Panc1 (cell line): ENCODE measurements around the gene ASCL2. TPM values are rescaled to one million over a fixed set of nuclear protein-coding genes. Genes with fewer than 3 reads are reported as not detected.

ENCODE experiments used
- ATAC-seq: fragments of 200-7000 bp; cut with Tn5 transposase; 2 replicates; pipeline ENCODE4 v1.9.1; 2020; ENCODE audit warnings: mild to moderate bottlenecking, moderate library complexity
- BruUV-seq: library from RNA; stranded (reverse); fragments of 400-500 nt; replicated peaks from 2 replicates; lab custom pipeline; 2021; lab: Mats Ljungman, UMichigan
- CTCF ChIA-PET: fragments of 300-600 bp; sonication (Branson Sonifier 250); formaldehyde crosslinking; loops from one replicate; lab custom pipeline; 2022; ENCODE audit warnings: antibody characterized with exemption; lab: Charles Lee
- POLR2A ChIA-PET: fragments of 300-600 bp; sonication (Branson Sonifier 250); formaldehyde crosslinking; loops from one replicate; lab custom pipeline; 2022; ENCODE audit warnings: antibody characterized with exemption; lab: Charles Lee
- DNase-seq: peaks from one replicate; pipeline ENCODE4 v3.0.0-alpha.2; 2010; ENCODE audit warnings: low read depth, low spot score
- H3K27ac ChIP-seq: 2 replicates; pipeline ENCODE4 v1.5.1; 2011; ENCODE audit warnings: mild to moderate bottlenecking, low read length, inconsistent platforms
- H3K27me3 ChIP-seq: fragments of 200-500 bp; sonication (Bioruptor generic); 2 replicates; pipeline ENCODE4 v1.6.0; 2014; ENCODE audit warnings: low read length, inconsistent platforms; ENCODE audit not compliant: control insufficient read depth, insufficient read depth
- H3K36me3 ChIP-seq: fragments of 200-500 bp; sonication (Bioruptor generic); 2 replicates; pipeline ENCODE4 v1.5.1; 2014; ENCODE audit warnings: inconsistent platforms, mild to moderate bottlenecking, low read length, moderate library complexity; ENCODE audit not compliant: control insufficient read depth, insufficient read depth
- H3K4me1 ChIP-seq: 2 replicates; pipeline ENCODE4 v1.5.1; 2011; ENCODE audit warnings: inconsistent platforms, mild to moderate bottlenecking, low read length, moderate library complexity; ENCODE audit not compliant: control insufficient read depth, insufficient read depth
- H3K4me3 ChIP-seq, 2 experiments: 2 replicates each; pipeline ENCODE4 v1.5.1; 2011 to 2012; ENCODE audit warnings: low read depth in 2 of 2, low read length in 2 of 2, mild to moderate bottlenecking in 2 of 2, inconsistent platforms in 1 of 2, moderate library complexity in 1 of 2
- H3K9me3 ChIP-seq: fragments of 200-500 bp; sonication (Bioruptor generic); 2 replicates; pipeline ENCODE4 v1.5.1; 2014; ENCODE audit warnings: low read depth, mild to moderate bottlenecking, inconsistent platforms, low read length, moderate library complexity; ENCODE audit not compliant: control insufficient read depth, insufficient read depth
- CTCF ChIP-seq: fragments of 450-650 bp; IDR thresholded peaks from 2 replicates; pipeline ENCODE4 v1.5.1; 2017; ENCODE audit warnings: mild to moderate bottlenecking
- POLR2AphosphoS5 ChIP-seq: IDR thresholded peaks from 2 replicates; pipeline ENCODE4 v1.6.1; 2012; ENCODE audit warnings: mild to moderate bottlenecking, low read depth, low read length, moderate library complexity
- SIN3A ChIP-seq: IDR thresholded peaks from 2 replicates; pipeline ENCODE4 v1.6.1; 2012; ENCODE audit warnings: low read depth, mild to moderate bottlenecking, low read length, moderate library complexity, borderline replicate concordance; ENCODE audit not compliant: insufficient read depth
- TCF7L2 ChIP-seq: IDR thresholded peaks from 2 replicates; pipeline ENCODE4 v1.6.1; 2011; ENCODE audit warnings: mild to moderate bottlenecking, low read depth, low read length, inconsistent platforms
- in situ Hi-C: cut with HindIII; loops from 2 replicates; pipeline ENCODE4 v1.10.0; 2016; ENCODE audit warnings: low sequenced_read_pairs, low pct_unique_long_range_greater_than_20kb
- intact Hi-C: fragments of 100-400 bp; cut with micrococcal nuclease; formaldehyde crosslinking; loops from one replicate; pipeline ENCODE4 v1.10.0; 2022; ENCODE audit not compliant: unreplicated experiment
- total RNA-seq: library from RNA; stranded (reverse); gene quantifications from one replicate; pipeline ENCODE4 v1.2.1, GENCODE V29; 2021; ENCODE audit not compliant: unreplicated experiment
- TF ChIP-seq, protein P1 (sequence below), 2 experiments: IDR thresholded peaks; 2 replicates each; pipeline ENCODE4 v1.6.1; 2011 to 2012; ENCODE audit warnings: low read depth in 2 of 2, control low read depth in 1 of 2, low read length in 1 of 2, mild to moderate bottlenecking in 1 of 2, moderate library complexity in 1 of 2; ENCODE audit not compliant: insufficient read depth in 1 of 2

ASCL2 gene
- total RNA-seq, 1 experiment from 2014 or later: not detected

DNA sequence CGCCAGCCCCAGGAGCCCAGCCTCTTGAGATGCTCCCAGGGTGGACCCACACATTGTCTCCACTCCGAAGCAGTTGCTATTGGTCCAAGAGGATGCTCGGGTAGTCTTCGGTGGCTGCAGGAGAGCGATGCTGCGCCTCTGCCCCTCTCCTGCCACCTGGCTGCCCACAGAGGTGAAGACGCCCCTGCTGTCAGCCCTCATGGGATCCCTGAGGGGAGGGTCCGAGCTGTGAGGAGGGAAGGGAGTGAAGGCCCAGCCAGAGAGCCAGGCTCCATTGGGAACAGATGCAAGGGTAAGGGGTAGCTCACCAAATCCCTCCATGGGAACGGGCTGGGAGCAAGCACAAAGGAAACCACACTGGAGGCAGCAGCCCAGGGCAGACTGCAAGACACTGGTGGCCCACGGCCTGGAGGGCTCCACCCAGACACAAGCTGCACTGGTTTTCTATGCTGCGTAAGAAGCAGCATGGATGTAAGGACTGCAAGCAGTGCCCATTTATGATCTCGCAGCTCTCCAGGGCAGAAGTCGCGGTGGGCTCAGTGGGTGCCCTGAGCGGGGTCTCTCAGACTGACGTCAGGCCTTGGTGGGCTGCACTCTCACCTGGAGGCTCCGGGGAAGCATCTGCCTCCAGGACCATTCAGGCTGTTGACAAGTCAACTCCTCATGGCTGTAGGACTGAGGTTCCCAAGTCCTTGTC is 47.1 kb upstream of the ASCL2 start:
- no peaks in the 10 kb centered on the region for H3K9me3 ChIP-seq
- no peak overlapping the region for H3K4me3 ChIP-seq
- H3K4me1 ChIP-seq: peaks cover 13% of the 10 kb centered on the region
- ATAC-seq (no peak), DNase-seq (no peak)
- no peaks in the 10 kb centered on the region for H3K36me3 ChIP-seq
- ChIA-PET CTCF (interaction anchor here (0.5 kb wide), 1 partner anchor 16 kb away, joined by 3 read pairs; the partner anchor contains the start of genes C11orf21 and TSPAN32), POLR2A (no interaction called here)
- in situ Hi-C loops (no loop called here), intact Hi-C loops (loop anchor here (10.0 kb wide), 1 partner anchor 207 kb away; no protein-coding TSS in a partner anchor)
- H3K27ac ChIP-seq: no peak overlapping the region
- no peaks in the 10 kb centered on the region for H3K27me3 ChIP-seq
- BruUV-seq: no TSS peak
- TF ChIP-seq SIN3A (no peak), TCF7L2 (no peak), CTCF (no peak), POLR2AphosphoS5 (no peak)
- TF ChIP-seq, protein P1, sequence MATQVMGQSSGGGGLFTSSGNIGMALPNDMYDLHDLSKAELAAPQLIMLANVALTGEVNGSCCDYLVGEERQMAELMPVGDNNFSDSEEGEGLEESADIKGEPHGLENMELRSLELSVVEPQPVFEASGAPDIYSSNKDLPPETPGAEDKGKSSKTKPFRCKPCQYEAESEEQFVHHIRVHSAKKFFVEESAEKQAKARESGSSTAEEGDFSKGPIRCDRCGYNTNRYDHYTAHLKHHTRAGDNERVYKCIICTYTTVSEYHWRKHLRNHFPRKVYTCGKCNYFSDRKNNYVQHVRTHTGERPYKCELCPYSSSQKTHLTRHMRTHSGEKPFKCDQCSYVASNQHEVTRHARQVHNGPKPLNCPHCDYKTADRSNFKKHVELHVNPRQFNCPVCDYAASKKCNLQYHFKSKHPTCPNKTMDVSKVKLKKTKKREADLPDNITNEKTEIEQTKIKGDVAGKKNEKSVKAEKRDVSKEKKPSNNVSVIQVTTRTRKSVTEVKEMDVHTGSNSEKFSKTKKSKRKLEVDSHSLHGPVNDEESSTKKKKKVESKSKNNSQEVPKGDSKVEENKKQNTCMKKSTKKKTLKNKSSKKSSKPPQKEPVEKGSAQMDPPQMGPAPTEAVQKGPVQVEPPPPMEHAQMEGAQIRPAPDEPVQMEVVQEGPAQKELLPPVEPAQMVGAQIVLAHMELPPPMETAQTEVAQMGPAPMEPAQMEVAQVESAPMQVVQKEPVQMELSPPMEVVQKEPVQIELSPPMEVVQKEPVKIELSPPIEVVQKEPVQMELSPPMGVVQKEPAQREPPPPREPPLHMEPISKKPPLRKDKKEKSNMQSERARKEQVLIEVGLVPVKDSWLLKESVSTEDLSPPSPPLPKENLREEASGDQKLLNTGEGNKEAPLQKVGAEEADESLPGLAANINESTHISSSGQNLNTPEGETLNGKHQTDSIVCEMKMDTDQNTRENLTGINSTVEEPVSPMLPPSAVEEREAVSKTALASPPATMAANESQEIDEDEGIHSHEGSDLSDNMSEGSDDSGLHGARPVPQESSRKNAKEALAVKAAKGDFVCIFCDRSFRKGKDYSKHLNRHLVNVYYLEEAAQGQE (IDR thresholded peaks at IDR 0.05; ENCODE audit: insufficient read depth in 1 of 2, low read depth in 2 of 2, low read length in 1 of 2): no peak

GRCh38 chr11:2316963-2317244 is 46.5 kb upstream of the ASCL2 start:
- in situ Hi-C loops (no loop called here), intact Hi-C loops (loop anchor here (10.0 kb wide), 1 partner anchor 208 kb away; no protein-coding TSS in a partner anchor)
- no peaks in the 10 kb centered on the region for H3K36me3 ChIP-seq
- ChIA-PET CTCF (no interaction called here), POLR2A (no interaction called here)
- H3K9me3 ChIP-seq: no peaks in the 10 kb centered on the region
- ATAC-seq (no peak), DNase-seq (no peak)
- H3K4me1 ChIP-seq: peaks cover 18% of the 10 kb centered on the region
- H3K27ac ChIP-seq: no peak overlapping the region
- H3K27me3 ChIP-seq: no peaks in the 10 kb centered on the region
- BruUV-seq: no TSS peak
- TF ChIP-seq POLR2AphosphoS5: no peak
- no peak overlapping the region for H3K4me3 ChIP-seq
